ENCODE measurements around the gene ELK3. TPM values are rescaled to one million over a fixed set of nuclear protein-coding genes. Genes with fewer than 3 reads are reported as not detected.

ELK3 gene
- total and polyA plus RNA-seq, 9 of the 15 experiments (the other 6 are each of a cell fraction or from before 2014, with no cell fraction given), result 1.5 to 5.5 (median 2.9) TPM

GRCh38 chr12:96156211-96156610 is 38.0 kb upstream of the ELK3 start:
- DNase-seq (ENCODE audit: extremely low read depth in 1 of 4, low spot score in 3 of 4) (no peak), FAIRE-seq (no peak), ATAC-seq (no peak)
- Histone ChIP-seq H2AFZ (ENCODE audit: low read depth, low read length) (no peak overlapping the region), H3K4me3 (no peak overlapping the region), H3K4me2 (ENCODE audit: insufficient read depth, low read length) (no peak overlapping the region), H3K9me1 (ENCODE audit: control insufficient read depth, insufficient read depth, low read length) (no peaks in the 10 kb centered on the region), H4K20me1 (replicated peaks; ENCODE audit: control insufficient read depth, insufficient read depth, low read length) (no peaks in the 10 kb centered on the region), H3K27ac (ENCODE audit: extremely low read depth, low read depth, low read length) (no peak overlapping the region), H3K9me3 (replicated peaks; ENCODE audit: control insufficient read depth, insufficient read depth, low read depth, low read length) (no peaks in the 10 kb centered on the region), H3K4me1 (replicated peaks in 1 of 2; ENCODE audit: control insufficient read depth in 2 of 2, insufficient read depth in 2 of 2, low read length in 2 of 2) (0 out of 5 replicates have a peak, but pooled peaks cover 0 to 4% of the 10 kb centered on the region in 2 experiments), H3K27me3 (ENCODE audit: control insufficient read depth in 2 of 2, insufficient read depth in 2 of 2, low read length in 2 of 2) (peaks cover 17 to 46% of the 10 kb centered on the region in 2 experiments), H3K9ac (ENCODE audit: insufficient read depth in 1 of 2, low read depth in 2 of 2, low read length in 2 of 2) (no peak overlapping the region), H3K36me3 (ENCODE audit: control insufficient read depth, insufficient read depth, low read length) (no peaks in the 10 kb centered on the region), H3K79me2 (ENCODE audit: control insufficient read depth, insufficient read depth, low read length) (no peaks in the 10 kb centered on the region)
- CTCF ChIA-PET (ENCODE audit: low intra/inter-chr PET ratio), result no interaction called here
- POLR2A ChIA-PET, result no interaction called here
- WGBS (ENCODE audit: insufficient coverage, low coverage, missing lambda C conversion rate), result 0% methylated on average over 3 of the region's 3 CpGs
- intact Hi-C loops (cut with micrococcal nuclease), result loop anchor here (5.0 kb wide), 1 partner anchor 41 kb away; no protein-coding TSS in a partner anchor
- no TSS peak for BruUV-seq (replicated peaks)
- in situ Hi-C loops (cut with MboI), result no loop called here
- no peak for TF ChIP-seq ZNF12 (CRISPR knock-in tag; IDR thresholded peaks at IDR 0.05)
- no peak for TF ChIP-seq ZNF274 (IDR thresholded peaks at IDR 0.05; ENCODE audit: borderline replicate concordance, low read depth, low read length)
- no peak for TF ChIP-seq ZNF282 (CRISPR knock-in tag; IDR thresholded peaks at IDR 0.05)
- no peak for TF ChIP-seq ZBTB33 (CRISPR knock-in tag; IDR thresholded peaks at IDR 0.05)
- TF ChIP-seq ZNF639 (CRISPR knock-in tag; conservative IDR thresholded peaks at IDR 0.05 in 1 of 2, IDR thresholded peaks at IDR 0.05 in 1 of 2), result no peak
- no peak for TF ChIP-seq ZNF445 (CRISPR knock-in tag; IDR thresholded peaks at IDR 0.05; ENCODE audit: low read depth)
- TF ChIP-seq GTF2F1 (IDR thresholded peaks at IDR 0.05; ENCODE audit: low read depth, low read length), result no peak
- no peak for TF ChIP-seq CBX3 (IDR thresholded peaks at IDR 0.05; ENCODE audit: borderline replicate concordance in 1 of 2, low read length in 2 of 2)
- TF ChIP-seq NFE2L1 (tag; IDR thresholded peaks at IDR 0.05; ENCODE audit: borderline replicate concordance, low read depth), result no peak
- TF ChIP-seq MECOM (CRISPR knock-in tag; IDR thresholded peaks at IDR 0.05), result no peak
- no peak for TF ChIP-seq ZKSCAN3 (CRISPR knock-in tag; IDR thresholded peaks at IDR 0.05)
- no peak for TF ChIP-seq NEUROD1 (IDR thresholded peaks at IDR 0.05; ENCODE audit: borderline replicate concordance, low read depth, low read length, partially characterized antibody)
- TF ChIP-seq IRF2 (CRISPR knock-in tag; IDR thresholded peaks at IDR 0.05), result no peak
- no peak for TF ChIP-seq FOXJ3 (CRISPR knock-in tag; IDR thresholded peaks at IDR 0.05)
- TF ChIP-seq NUFIP1 (IDR thresholded peaks at IDR 0.05; ENCODE audit: partially characterized antibody), result no peak
- TF ChIP-seq ZFP30 (CRISPR knock-in tag; IDR thresholded peaks at IDR 0.05; ENCODE audit: borderline replicate concordance), result no peak
- no peak for TF ChIP-seq TCF7L2 (IDR thresholded peaks at IDR 0.05; ENCODE audit: low read depth, low read length)
